Parathyroid adenoma (tissue), 2 donors: ENCODE data around the gene QRSL1.
"Not testable (repeated sequence)": the region's sequence is repeated elsewhere in the genome, so short reads cannot be mapped to it uniquely, and the experiment has no call there.

Experiments
- H2AFZ ChIP-seq: fragments of 300-600 bp; sonication (generic); one replicate; pipeline ENCODE4 v1.7.0; 2017; ENCODE audit warnings: antibody characterized with exemption, mild to moderate bottlenecking
- H3K27ac ChIP-seq: fragments of 300-600 bp; sonication (generic); one replicate; pipeline ENCODE4 v1.7.0; 2017
- H3K27me3 ChIP-seq: fragments of 300-600 bp; sonication (generic); one replicate; pipeline ENCODE4 v1.7.0; 2017; ENCODE audit warnings: low read length; ENCODE audit not compliant: control insufficient read depth, insufficient read depth
- H3K36me3 ChIP-seq: fragments of 300-600 bp; sonication (generic); one replicate; pipeline ENCODE4 v1.7.0; 2017; ENCODE audit warnings: low read length; ENCODE audit not compliant: control insufficient read depth, insufficient read depth
- H3K4me1 ChIP-seq: fragments of 300-600 bp; sonication (generic); one replicate; pipeline ENCODE4 v1.7.0; 2017; ENCODE audit warnings: control low read depth
- H3K4me2 ChIP-seq: fragments of 300-600 bp; sonication (generic); one replicate; pipeline ENCODE4 v1.7.0; 2017; ENCODE audit warnings: low read length
- H3K4me3 ChIP-seq: fragments of 300-600 bp; sonication (generic); one replicate; pipeline ENCODE4 v1.7.0; 2017; ENCODE audit warnings: low read depth, low read length
- H3K79me2 ChIP-seq: fragments of 300-600 bp; sonication (generic); one replicate; pipeline ENCODE4 v1.7.0; 2017; ENCODE audit warnings: control low read depth
- H3K9ac ChIP-seq: fragments of 300-600 bp; sonication (generic); one replicate; pipeline ENCODE4 v1.7.0; 2017; ENCODE audit warnings: mild to moderate bottlenecking
- H3K9me3 ChIP-seq: fragments of 300-600 bp; sonication (generic); one replicate; pipeline ENCODE4 v1.7.0; 2017; ENCODE audit warnings: low read length; ENCODE audit not compliant: control insufficient read depth
- TF ChIP-seq, protein P1 (sequence below): fragments of 300-600 bp; sonication (generic); IDR thresholded peaks from one replicate; pipeline ENCODE4 v1.7.0; 2017; ENCODE audit warnings: antibody characterized with exemption, mild to moderate bottlenecking
- donor health status: primary hyperparathyroidism.

QRSL1 gene

DNA sequence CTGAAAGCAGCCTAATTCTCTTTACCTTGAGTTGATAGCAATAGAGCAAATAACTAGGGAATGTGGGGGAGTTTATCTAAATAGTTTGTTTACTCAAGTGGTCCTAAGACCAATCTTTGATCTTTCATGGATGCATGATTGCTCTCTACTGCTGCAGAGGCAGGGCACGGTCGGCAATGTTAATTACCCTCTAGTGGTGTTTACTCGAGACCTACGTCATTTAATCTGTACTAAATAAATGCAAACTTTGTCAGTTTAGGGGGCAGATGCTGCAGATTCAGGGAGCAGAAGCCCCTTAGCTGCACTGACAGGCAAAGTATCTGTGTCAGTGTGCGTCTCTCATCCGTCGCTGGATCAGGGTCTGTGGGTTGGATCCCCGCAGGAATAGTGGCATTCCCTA is 7.0 kb upstream of the QRSL1 start:
- H3K27me3 ChIP-seq, result no peaks in the 10 kb centered on the region
- no peak overlapping the region for H2AFZ ChIP-seq
- H3K4me1 ChIP-seq, result no peaks in the 10 kb centered on the region
- no peak overlapping the region for H3K4me2 ChIP-seq
- H3K27ac ChIP-seq, result no peak overlapping the region
- no peak overlapping the region for H3K9ac ChIP-seq
- H3K4me3 ChIP-seq, result no peak overlapping the region
- H3K79me2 ChIP-seq, result no peaks in the 10 kb centered on the region
- no peaks in the 10 kb centered on the region for H3K9me3 ChIP-seq
- H3K36me3 ChIP-seq, result no peaks in the 10 kb centered on the region
- TF ChIP-seq, protein P1, sequence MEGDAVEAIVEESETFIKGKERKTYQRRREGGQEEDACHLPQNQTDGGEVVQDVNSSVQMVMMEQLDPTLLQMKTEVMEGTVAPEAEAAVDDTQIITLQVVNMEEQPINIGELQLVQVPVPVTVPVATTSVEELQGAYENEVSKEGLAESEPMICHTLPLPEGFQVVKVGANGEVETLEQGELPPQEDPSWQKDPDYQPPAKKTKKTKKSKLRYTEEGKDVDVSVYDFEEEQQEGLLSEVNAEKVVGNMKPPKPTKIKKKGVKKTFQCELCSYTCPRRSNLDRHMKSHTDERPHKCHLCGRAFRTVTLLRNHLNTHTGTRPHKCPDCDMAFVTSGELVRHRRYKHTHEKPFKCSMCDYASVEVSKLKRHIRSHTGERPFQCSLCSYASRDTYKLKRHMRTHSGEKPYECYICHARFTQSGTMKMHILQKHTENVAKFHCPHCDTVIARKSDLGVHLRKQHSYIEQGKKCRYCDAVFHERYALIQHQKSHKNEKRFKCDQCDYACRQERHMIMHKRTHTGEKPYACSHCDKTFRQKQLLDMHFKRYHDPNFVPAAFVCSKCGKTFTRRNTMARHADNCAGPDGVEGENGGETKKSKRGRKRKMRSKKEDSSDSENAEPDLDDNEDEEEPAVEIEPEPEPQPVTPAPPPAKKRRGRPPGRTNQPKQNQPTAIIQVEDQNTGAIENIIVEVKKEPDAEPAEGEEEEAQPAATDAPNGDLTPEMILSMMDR, result no peak

- no peak overlapping the region for H3K4me3 ChIP-seq
- H3K79me2 ChIP-seq, result peaks cover 1% of the 10 kb centered on the region
- no peaks in the 10 kb centered on the region for H3K27me3 ChIP-seq
- H3K4me2 ChIP-seq, result no peak overlapping the region
- H3K9ac ChIP-seq, result no peak overlapping the region
- H2AFZ ChIP-seq, result no peak overlapping the region
- H3K9me3 ChIP-seq, result no peaks in the 10 kb centered on the region
- H3K4me1 ChIP-seq, result no peaks in the 10 kb centered on the region
- H3K27ac ChIP-seq, result no peak overlapping the region
- H3K36me3 ChIP-seq, result no peaks in the 10 kb centered on the region
- TF ChIP-seq, protein P1, result no peak
Observed at GRCh38 chr6:106623039-106623438, 6.3 kb upstream of the QRSL1 start.

GRCh38 chr6:106626485-106626884 is 2.9 kb upstream of the QRSL1 start:
- Histone ChIP-seq H3K27ac (no peak overlapping the region), H2AFZ (no peak overlapping the region), H3K4me2 (no peak overlapping the region), H3K4me1 (peaks cover 7% of the 10 kb centered on the region), H3K27me3 (no peaks in the 10 kb centered on the region), H3K36me3 (no peaks in the 10 kb centered on the region), H3K4me3 (no peak overlapping the region), H3K9ac (no peak overlapping the region), H3K79me2 (peaks cover 26% of the 10 kb centered on the region), H3K9me3 (no peaks in the 10 kb centered on the region)
- TF ChIP-seq, protein P1, result no peak

DNA sequence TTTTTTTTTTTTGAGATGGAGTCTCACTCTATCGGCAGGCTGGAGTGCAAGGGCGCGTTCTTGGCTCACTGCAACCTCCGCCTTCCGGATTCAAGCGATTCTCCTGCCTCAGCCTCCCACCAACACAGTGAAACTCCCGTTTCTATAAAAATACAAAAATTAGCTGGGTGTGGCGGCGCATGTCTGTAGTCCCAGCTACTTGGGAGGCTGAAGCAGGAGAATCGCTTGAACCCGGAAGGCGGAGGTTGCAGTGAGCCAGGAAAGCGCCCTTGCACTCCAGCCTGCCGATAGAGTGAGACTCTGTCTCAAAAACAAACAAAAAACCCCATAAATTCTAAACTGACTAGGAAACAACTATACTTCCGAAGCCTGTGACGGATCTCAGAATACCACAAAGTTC is 1.6 kb upstream of the QRSL1 start:
- not testable (repeated sequence) for H3K4me1 ChIP-seq, H3K9ac ChIP-seq, H2AFZ ChIP-seq, H3K9me3 ChIP-seq, H3K27me3 ChIP-seq, H3K27ac ChIP-seq, H3K4me2 ChIP-seq, H3K4me3 ChIP-seq, H3K36me3 ChIP-seq
- H3K79me2 ChIP-seq, result peaks cover 31% of the 10 kb centered on the region

GRCh38 chr6:106628658-106629102 is 698 bp upstream of the QRSL1 start:
- Histone ChIP-seq H3K9ac (no peak overlapping the region), H2AFZ (peak overlapping the region; percentile 99), H3K36me3 (no peaks in the 10 kb centered on the region), H3K9me3 (no peaks in the 10 kb centered on the region), H3K4me2 (peak overlapping the region; percentile 66), H3K27me3 (no peaks in the 10 kb centered on the region), H3K79me2 (peaks cover 34% of the 10 kb centered on the region), H3K4me3 (peak overlapping the region; percentile 89), H3K4me1 (peaks cover 7% of the 10 kb centered on the region), H3K27ac (peak overlapping the region; percentile 80)
- TF ChIP-seq, protein P1, result no peak
